Ishikawa (cell line): ENCODE measurements around the gene SLC24A1.

Source experiments
- MAX ChIP-seq: IDR thresholded peaks from 2 replicates; pipeline ENCODE4 v1.6.1; 2012
- TF ChIP-seq, protein P1 (sequence below): IDR thresholded peaks from 2 replicates; pipeline ENCODE4 v1.6.1; 2012; ENCODE audit warnings: low read depth, mild to moderate bottlenecking

GRCh38 chr15:65598468-65598867, 23.3 kb upstream of the SLC24A1 start:
- TF ChIP-seq MAX: no peak
- TF ChIP-seq, protein P1, sequence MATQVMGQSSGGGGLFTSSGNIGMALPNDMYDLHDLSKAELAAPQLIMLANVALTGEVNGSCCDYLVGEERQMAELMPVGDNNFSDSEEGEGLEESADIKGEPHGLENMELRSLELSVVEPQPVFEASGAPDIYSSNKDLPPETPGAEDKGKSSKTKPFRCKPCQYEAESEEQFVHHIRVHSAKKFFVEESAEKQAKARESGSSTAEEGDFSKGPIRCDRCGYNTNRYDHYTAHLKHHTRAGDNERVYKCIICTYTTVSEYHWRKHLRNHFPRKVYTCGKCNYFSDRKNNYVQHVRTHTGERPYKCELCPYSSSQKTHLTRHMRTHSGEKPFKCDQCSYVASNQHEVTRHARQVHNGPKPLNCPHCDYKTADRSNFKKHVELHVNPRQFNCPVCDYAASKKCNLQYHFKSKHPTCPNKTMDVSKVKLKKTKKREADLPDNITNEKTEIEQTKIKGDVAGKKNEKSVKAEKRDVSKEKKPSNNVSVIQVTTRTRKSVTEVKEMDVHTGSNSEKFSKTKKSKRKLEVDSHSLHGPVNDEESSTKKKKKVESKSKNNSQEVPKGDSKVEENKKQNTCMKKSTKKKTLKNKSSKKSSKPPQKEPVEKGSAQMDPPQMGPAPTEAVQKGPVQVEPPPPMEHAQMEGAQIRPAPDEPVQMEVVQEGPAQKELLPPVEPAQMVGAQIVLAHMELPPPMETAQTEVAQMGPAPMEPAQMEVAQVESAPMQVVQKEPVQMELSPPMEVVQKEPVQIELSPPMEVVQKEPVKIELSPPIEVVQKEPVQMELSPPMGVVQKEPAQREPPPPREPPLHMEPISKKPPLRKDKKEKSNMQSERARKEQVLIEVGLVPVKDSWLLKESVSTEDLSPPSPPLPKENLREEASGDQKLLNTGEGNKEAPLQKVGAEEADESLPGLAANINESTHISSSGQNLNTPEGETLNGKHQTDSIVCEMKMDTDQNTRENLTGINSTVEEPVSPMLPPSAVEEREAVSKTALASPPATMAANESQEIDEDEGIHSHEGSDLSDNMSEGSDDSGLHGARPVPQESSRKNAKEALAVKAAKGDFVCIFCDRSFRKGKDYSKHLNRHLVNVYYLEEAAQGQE: no peak
